HEK293T (cell line): ENCODE data around the gene AGBL4.

Source experiments
- ARNT ChIP-seq: fragments of 450-650 bp; IDR thresholded peaks from 2 replicates; pipeline ENCODE4 v1.6.1; 2017; ENCODE audit warnings: mild to moderate bottlenecking
- BHLHE40 ChIP-seq: fragments of 450-650 bp; IDR thresholded peaks from 2 replicates; pipeline ENCODE4 v1.6.1; 2016; ENCODE audit warnings: mild to moderate bottlenecking, moderate library complexity, borderline replicate concordance
- ELF4 ChIP-seq: fragments of 450-650 bp; IDR thresholded peaks from 2 replicates; pipeline ENCODE4 v1.6.1; 2017; ENCODE audit warnings: antibody characterized with exemption
- FOXM1 ChIP-seq: fragments of 450-650 bp; IDR thresholded peaks from 2 replicates; pipeline ENCODE4 v1.6.1; 2017; ENCODE audit warnings: mild to moderate bottlenecking, borderline replicate concordance
- HDGF ChIP-seq: fragments of 450-650 bp; IDR thresholded peaks from 2 replicates; pipeline ENCODE4 v1.6.1; 2017; ENCODE audit warnings: antibody characterized with exemption, borderline replicate concordance
- L3MBTL2 ChIP-seq: fragments of 450-650 bp; conservative IDR thresholded peaks from 2 replicates; pipeline ENCODE4 v1.6.1; 2016; ENCODE audit warnings: mild to moderate bottlenecking
- LEF1 ChIP-seq: fragments of 450-650 bp; IDR thresholded peaks from 2 replicates; pipeline ENCODE4 v1.6.1; 2017; ENCODE audit warnings: mild to moderate bottlenecking, borderline replicate concordance
- NFRKB ChIP-seq: fragments of 450-650 bp; IDR thresholded peaks from 2 replicates; pipeline ENCODE4 v1.6.1; 2016; ENCODE audit warnings: mild to moderate bottlenecking, moderate library complexity
- PKNOX1 ChIP-seq: fragments of 450-650 bp; IDR thresholded peaks from 2 replicates; pipeline ENCODE4 v1.6.1; 2016
- SP1 ChIP-seq: fragments of 450-650 bp; IDR thresholded peaks from 2 replicates; pipeline ENCODE4 v1.6.1; 2017
- TARDBP ChIP-seq: fragments of 450-650 bp; IDR thresholded peaks from 2 replicates; pipeline ENCODE4 v1.6.1; 2016
- ZNF384 ChIP-seq: fragments of 450-650 bp; IDR thresholded peaks from 2 replicates; pipeline ENCODE4 v1.6.1; 2016

DNA sequence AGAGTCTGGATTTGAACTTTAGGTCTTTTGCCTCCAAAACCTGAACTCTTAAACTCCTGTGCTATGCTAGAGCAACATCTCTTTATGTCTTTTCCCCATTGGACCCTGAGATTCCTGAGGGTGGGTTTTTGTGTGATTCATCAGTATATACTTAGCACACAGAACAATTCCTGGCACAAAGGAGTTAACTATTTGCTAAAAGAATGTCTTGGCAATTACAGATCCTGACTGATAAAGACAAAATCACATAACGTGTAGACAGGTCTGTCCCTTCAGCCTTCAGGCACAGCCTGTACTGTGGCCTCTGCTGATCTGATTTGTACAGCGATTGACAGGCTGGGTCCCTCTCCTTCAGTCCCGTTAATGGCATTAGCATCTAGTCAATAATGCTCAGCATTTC is 1084.7 kb downstream of the AGBL4 start:
- TF ChIP-seq PKNOX1 (no peak), TARDBP (no peak), FOXM1 (no peak), ELF4 (no peak), BHLHE40 (no peak), ZNF384 (no peak), L3MBTL2 (no peak), LEF1 (no peak), SP1 (no peak), HDGF (no peak), NFRKB (no peak), ARNT (no peak)
